NCI-H2081 (cell line): ENCODE data around the gene ACD.

Experiments
- DNase-seq, 2 experiments: peaks; one replicate each; lab custom pipeline; 2025; lab: John Stamatoyannopoulos, UW

The ACD gene

GRCh38 chr16:67661886-67662652, 2.0 kb upstream of the ACD start:
- no peak for DNase-seq

GRCh38 chr16:67661101-67661761, 1.2 kb upstream of the ACD start:
- DNase-seq = peak in 1 of 2 experiments; percentile 4

GRCh38 chr16:67660564-67661028, 536 bp upstream of the ACD start, which contains the start of gene PARD6A:
Gene PARD6A (plus strand): TSS chr16:67660960. CDS start chr16:67661039, 79 bp downstream.
- DNase-seq = peak; percentile 93 to 96

- no peak for DNase-seq
Measured at GRCh38 chr16:67658849-67659674, 998 bp downstream of the ACD start.

GRCh38 chr16:67657751-67658518, 2.1 kb downstream of the ACD start:
- DNase-seq = no peak

- DNase-seq = no peak
Measured at GRCh38 chr16:67657017-67657608, 2.9 kb downstream of the ACD start.

GRCh38 chr16:67656344-67657016, 3.6 kb downstream of the ACD start:
- no peak for DNase-seq

- no peak for DNase-seq
Measured at GRCh38 chr16:67655363-67655762, 4.7 kb downstream of the ACD start.

- no peak for DNase-seq
Measured at GRCh38 chr16:67654403-67654911, 5.6 kb downstream of the ACD start.

GRCh38 chr16:67653789-67654402, 6.2 kb downstream of the ACD start:
- no peak for DNase-seq

- DNase-seq = peak; percentile 11 to 18
Measured at GRCh38 chr16:67653128-67653788, 6.8 kb downstream of the ACD start.

GRCh38 chr16:67652578-67653127, 7.4 kb downstream of the ACD start:
- DNase-seq = peak; percentile 22 to 26

GRCh38 chr16:67651847-67652246, 8.2 kb downstream of the ACD start:
- no peak for DNase-seq

GRCh38 chr16:67651039-67651438, 9.0 kb downstream of the ACD start:
- DNase-seq = no peak

GRCh38 chr16:67650023-67650422, 10.0 kb downstream of the ACD start:
- no peak for DNase-seq

GRCh38 chr16:67649494-67649931, 10.5 kb downstream of the ACD start:
- DNase-seq = no peak

GRCh38 chr16:67648764-67649407, 11.2 kb downstream of the ACD start:
- no peak for DNase-seq

GRCh38 chr16:67648088-67648763, 11.8 kb downstream of the ACD start:
- DNase-seq = no peak
